H1 (cell line): Measurements from ENCODE around the gene ZNF18. TPM values are rescaled to one million over a fixed set of nuclear protein-coding genes. Genes with fewer than 3 reads are reported as not detected.

ENCODE experiments used
- CTCF ChIA-PET: fragments of 300-600 bp; sonication (Branson Sonifier 250); formaldehyde crosslinking; loops from one replicate; lab custom pipeline; 2021; ENCODE audit not compliant: partially characterized antibody; lab: Charles Lee
- POLR2A ChIA-PET: fragments of 300-600 bp; sonication (Branson Sonifier 250); formaldehyde crosslinking; loops from one replicate; lab custom pipeline; 2021; ENCODE audit warnings: inconsistent platforms; ENCODE audit not compliant: partially characterized antibody; lab: Charles Lee
- DNase-seq, 2 experiments: peaks; one replicate each; pipeline versions ENCODE4 v3.0.0 to v3.0.0-alpha.2; 2010 to 2022; ENCODE audit warnings: low spot score in 2 of 2, low read depth in 1 of 2, mixed read lengths in 1 of 2
- FAIRE-seq: peaks from 2 replicates; lab custom pipeline; 2011; peaks lifted over from hg19 to GRCh38; lab: Jason Lieb, UNC
- H2AFZ ChIP-seq: 2 replicates; pipeline ENCODE4 v1.8.1; 2012; ENCODE audit warnings: low read length, inconsistent platforms
- H2AK5ac ChIP-seq: 2 replicates; pipeline ENCODE4 v1.6.1; 2013; ENCODE audit warnings: low read depth, low read length
- H2BK120ac ChIP-seq: replicated peaks from 2 replicates; pipeline ENCODE3; 2013; ENCODE audit warnings: low read depth, low read length, inconsistent platforms
- H2BK12ac ChIP-seq: 2 replicates; pipeline ENCODE4 v1.6.1; 2013; ENCODE audit warnings: low read depth, low read length
- H2BK15ac ChIP-seq: 2 replicates; pipeline ENCODE4 v1.6.1; 2013; ENCODE audit warnings: low read length
- H2BK20ac ChIP-seq: 2 replicates; pipeline ENCODE4 v1.6.1; 2013; ENCODE audit warnings: low read length
- H2BK5ac ChIP-seq: 2 replicates; pipeline ENCODE4 v1.6.1; 2013; ENCODE audit warnings: low read depth, low read length
- H3K14ac ChIP-seq: 2 replicates; pipeline ENCODE4 v1.6.1; 2013; ENCODE audit warnings: inconsistent platforms; ENCODE audit not compliant: insufficient read length
- H3K18ac ChIP-seq: 2 replicates; pipeline ENCODE4 v1.6.1; 2013; ENCODE audit warnings: low read length; ENCODE audit errors: extremely low read depth
- H3K23ac ChIP-seq: 2 replicates; pipeline ENCODE4 v1.6.1; 2013; ENCODE audit warnings: inconsistent platforms; ENCODE audit not compliant: insufficient read length
- H3K23me2 ChIP-seq: 2 replicates; pipeline ENCODE4 v1.6.1; 2013; ENCODE audit warnings: low read depth, low read length
- H3K27ac ChIP-seq: 2 replicates; pipeline ENCODE4 v1.6.1; 2011; ENCODE audit warnings: low read depth, low read length, inconsistent platforms
- H3K27me3 ChIP-seq, 4 experiments: replicated peaks in 1 of 4; 1 replicate in 1 of 4; 2 replicates in 3 of 4; pipeline versions ENCODE4 v1.6.1 to v1.8.1; 2011 to 2013; ENCODE audit warnings: low read length in 3 of 4, mild to moderate bottlenecking in 3 of 4, inconsistent platforms in 2 of 4, mixed read lengths in 2 of 4, moderate library complexity in 1 of 4; ENCODE audit not compliant: control insufficient read depth in 3 of 4, insufficient read depth in 3 of 4; ENCODE audit errors: extremely low read depth in 1 of 4
- H3K36me3 ChIP-seq, 4 experiments: 2 replicates each; pipeline versions ENCODE4 v1.6.1 to v1.8.1; 2011 to 2013; ENCODE audit warnings: mild to moderate bottlenecking in 4 of 4, low read length in 3 of 4, moderate library complexity in 2 of 4, control low read depth in 1 of 4, inconsistent platforms in 1 of 4; ENCODE audit not compliant: insufficient read depth in 4 of 4, control insufficient read depth in 2 of 4
- H3K4ac ChIP-seq: replicated peaks from 2 replicates; pipeline ENCODE3; 2013; ENCODE audit warnings: low read length, low read depth, mixed read lengths, inconsistent platforms; ENCODE audit not compliant: insufficient read length
- H3K4me1 ChIP-seq, 4 experiments: replicated peaks in 1 of 4; 1 replicate in 1 of 4; 2 replicates in 3 of 4; pipeline versions ENCODE4 v1.6.1 to v1.8.1; 2011 to 2013; ENCODE audit warnings: low read length in 3 of 4, inconsistent platforms in 2 of 4, mixed read lengths in 1 of 4; ENCODE audit not compliant: insufficient read depth in 4 of 4, control insufficient read depth in 3 of 4
- H3K4me2 ChIP-seq, 2 experiments: 2 replicates each; pipeline versions ENCODE4 v1.6.1 to v1.8.1; 2011 to 2013; ENCODE audit warnings: low read depth in 2 of 2, low read length in 2 of 2, control low read depth in 1 of 2, inconsistent platforms in 1 of 2, mild to moderate bottlenecking in 1 of 2; ENCODE audit not compliant: insufficient read depth in 1 of 2
- H3K4me3 ChIP-seq, 4 experiments: fragments of 200-600, 300-600 bp in 1 of 4; sonication (generic), shearing (Covaris generic), sonication (Bioruptor Twin) in 1 of 4; 2 replicates each; pipeline versions ENCODE4 v1.5.1 to v1.8.1; 2011 to 2016; ENCODE audit warnings: low read length in 4 of 4, low read depth in 3 of 4, control low read depth in 2 of 4, inconsistent platforms in 2 of 4, mild to moderate bottlenecking in 2 of 4, mixed read lengths in 1 of 4, moderate library complexity in 1 of 4; ENCODE audit not compliant: insufficient read depth in 2 of 4; ENCODE audit errors: extremely low read depth in 1 of 4
- H3K56ac ChIP-seq: replicated peaks from 2 replicates; pipeline ENCODE3; 2013; ENCODE audit warnings: low read depth, mild to moderate bottlenecking, mixed read lengths, low read length, inconsistent platforms; ENCODE audit not compliant: insufficient read length
- H3K79me1 ChIP-seq: 2 replicates; pipeline ENCODE4 v1.6.1; 2013; ENCODE audit warnings: low read depth, low read length, control low read depth
- H3K79me2 ChIP-seq, 2 experiments: 2 replicates each; pipeline versions ENCODE4 v1.6.1 to v1.8.1; 2012 to 2013; ENCODE audit warnings: low read length in 2 of 2, mild to moderate bottlenecking in 2 of 2, inconsistent platforms in 1 of 2; ENCODE audit not compliant: insufficient read depth in 2 of 2, control insufficient read depth in 1 of 2
- H3K9ac ChIP-seq, 4 experiments: replicated peaks in 1 of 4; 1 replicate in 1 of 4; 2 replicates in 3 of 4; pipeline versions ENCODE4 v1.6.1 to v1.8.1; 2011 to 2013; ENCODE audit warnings: low read depth in 3 of 4, low read length in 3 of 4, control low read depth in 2 of 4, mild to moderate bottlenecking in 2 of 4, moderate library complexity in 2 of 4, inconsistent platforms in 1 of 4; ENCODE audit errors: extremely low read depth in 1 of 4
- H3K9me3 ChIP-seq, 2 experiments: 2 replicates each; pipeline versions ENCODE4 v1.6.1 to v1.8.1; 2012 to 2013; ENCODE audit warnings: mild to moderate bottlenecking in 2 of 2, moderate library complexity in 2 of 2, control low read depth in 1 of 2, inconsistent platforms in 1 of 2, low read depth in 1 of 2, low read length in 1 of 2, mixed read lengths in 1 of 2; ENCODE audit not compliant: insufficient read depth in 2 of 2
- H4K20me1 ChIP-seq, 2 experiments: replicated peaks in 1 of 2; 2 replicates each; pipeline versions ENCODE3 to v1.8.1; 2011 to 2013; ENCODE audit warnings: inconsistent platforms in 2 of 2, low read length in 2 of 2, mild to moderate bottlenecking in 1 of 2; ENCODE audit not compliant: insufficient read depth in 2 of 2, control insufficient read depth in 1 of 2
- H4K5ac ChIP-seq: 2 replicates; pipeline ENCODE4 v1.6.1; 2013; ENCODE audit warnings: low read length, low read depth, mixed read lengths, inconsistent platforms; ENCODE audit not compliant: insufficient read length
- H4K8ac ChIP-seq: 2 replicates; pipeline ENCODE4 v1.8.0; 2013; ENCODE audit warnings: mild to moderate bottlenecking, moderate library complexity, low read length, inconsistent platforms; ENCODE audit not compliant: insufficient read depth; ENCODE audit errors: extremely low read depth
- H4K91ac ChIP-seq: replicated peaks from 2 replicates; pipeline ENCODE3; 2013; ENCODE audit warnings: low read length, mixed read lengths, inconsistent platforms; ENCODE audit not compliant: insufficient read length
- ATF2 ChIP-seq: IDR thresholded peaks from 2 replicates; pipeline ENCODE4 v1.6.1; 2012; ENCODE audit warnings: low read length, inconsistent platforms
- BRCA1 ChIP-seq: IDR thresholded peaks from 2 replicates; pipeline ENCODE4 v1.6.1; 2012; ENCODE audit warnings: low read depth, low read length, improper control_type of control experiment
- CREB1 ChIP-seq: IDR thresholded peaks from 2 replicates; pipeline ENCODE4 v1.6.1; 2012; ENCODE audit warnings: inconsistent platforms
- CTBP2 ChIP-seq: IDR thresholded peaks from 2 replicates; pipeline ENCODE4 v1.7.0; 2011; ENCODE audit warnings: borderline replicate concordance, mild to moderate bottlenecking, moderate library complexity, mixed read lengths, low read length; ENCODE audit not compliant: insufficient read depth, insufficient read length
- EZH2 ChIP-seq: fragments of 200-600 bp; sonication (generic); IDR thresholded peaks from 2 replicates; pipeline ENCODE4 v1.7.1; 2012; ENCODE audit warnings: low read depth, mild to moderate bottlenecking, moderate library complexity, low read length, inconsistent platforms; ENCODE audit not compliant: severe bottlenecking
- FOSL1 ChIP-seq: IDR thresholded peaks from 2 replicates; pipeline ENCODE4 v1.6.1; 2011; ENCODE audit warnings: mild to moderate bottlenecking, low read depth, low read length, moderate library complexity; ENCODE audit not compliant: insufficient read depth
- MAFK ChIP-seq: IDR thresholded peaks from 2 replicates; pipeline ENCODE4 v1.6.1; 2012; ENCODE audit warnings: low read depth, mild to moderate bottlenecking, improper control_type of control experiment, low read length
- NANOG ChIP-seq: IDR thresholded peaks from 2 replicates; pipeline ENCODE4 v1.6.1; 2011; ENCODE audit warnings: low read length, low read depth, mild to moderate bottlenecking, inconsistent platforms; ENCODE audit not compliant: insufficient read depth, poor library complexity, severe bottlenecking
- NRF1 ChIP-seq: IDR thresholded peaks from 2 replicates; pipeline ENCODE4 v1.6.1; 2011; ENCODE audit warnings: mild to moderate bottlenecking, low read depth, low read length, improper control_type of control experiment
- POLR2A ChIP-seq, 2 experiments: IDR thresholded peaks; 1 replicate in 1 of 2; 2 replicates in 1 of 2; pipeline ENCODE4 v1.6.1; 2011; ENCODE audit warnings: low read depth in 2 of 2, low read length in 2 of 2, mild to moderate bottlenecking in 2 of 2; ENCODE audit errors: control extremely low read depth in 1 of 2
- SP4 ChIP-seq: IDR thresholded peaks from 2 replicates; pipeline ENCODE4 v1.6.1; 2012; ENCODE audit warnings: low read length, inconsistent platforms
- SUZ12 ChIP-seq: fragments of 200-600 bp; sonication (generic); IDR thresholded peaks from 2 replicates; pipeline ENCODE4 v1.6.1; 2012; ENCODE audit warnings: mild to moderate bottlenecking, inconsistent platforms, low read length, moderate library complexity, mixed read lengths
- TEAD4 ChIP-seq: IDR thresholded peaks from 2 replicates; pipeline ENCODE4 v1.6.1; 2012; ENCODE audit warnings: low read depth, low read length, inconsistent platforms, mixed read lengths
- WGBS, 2 experiments: shearing (Covaris generic) in 1 of 2; methylation state at CpG; one replicate each; pipeline versions ENCODE4 v1.1.6 to v1.1.7; 2013 to 2015; ENCODE audit warnings: low lambda C conversion rate in 2 of 2, mixed read lengths in 2 of 2, inconsistent platforms in 1 of 2, low coverage in 1 of 2, missing lambda C conversion rate in 1 of 2; ENCODE audit not compliant: insufficient replicate concordance in 2 of 2, insufficient coverage in 1 of 2, insufficient read length in 1 of 2; ENCODE audit errors: extremely low coverage in 1 of 2, missing lambda C conversion rate in 1 of 2; 5-methylcytosine and 5-hydroxymethylcytosine counted together
- polyA plus RNA-seq, 7 experiments: library from polyadenylated mRNA; depleted of rRNA in 3 of 7; stranded (reverse) in 5 of 7; unstranded in 2 of 7; fragments of >200 nt in 5 of 7; fragments of 200-250 nt in 2 of 7; gene quantifications; 1 replicate in 5 of 7; 2 replicates in 1 of 7; 4 replicates in 1 of 7; pipeline versions ENCODE4 v1.2.1 to v1.2.3, GENCODE V29; 2011 to 2013; ENCODE audit warnings: missing spikeins in 2 of 7, mixed read lengths in 2 of 7
- total RNA-seq: library from RNA; stranded (reverse); fragmentation: NEBNext Ultra II Directional; extraction: Animal tissue kit (Norgen Biotek cat#: 25700); gene quantifications from 2 replicates; pipeline ENCODE4 v1.2.1, GENCODE V29; 2021

Gene ZNF18
- total and polyA plus RNA-seq, 2 of the 8 experiments (the other 6 are each of a cell fraction or from before 2014, with no cell fraction given), result 3.0 to 9.9 TPM

- H3K4me3 ChIP-seq, result peak overlapping the region; percentile 75 to 90 (median 80)
- FAIRE-seq, result no peak
- no peak for DNase-seq
- peak overlapping the region in 3 of 4 experiments; percentile 90 to 96 (median 91); a peak in 6 of 7 replicates for H3K9ac ChIP-seq
- H3K23me2 ChIP-seq, result peaks cover 7% of the 10 kb centered on the region
- peak overlapping the region; percentile 71; the same call in 1 of the 2 replicates for H2AK5ac ChIP-seq
- WGBS, 2 experiments, result 65% methylated on average over 4 of the region's 4 CpGs; no CpG with 5 or more reads in 1 of the 2 experiments
- H3K23ac ChIP-seq, result no peak overlapping the region
- peak overlapping the region; percentile 76 for H4K91ac ChIP-seq
- no peak overlapping the region for H3K56ac ChIP-seq
- peak overlapping the region; percentile 81 to 99 for H3K4me2 ChIP-seq
- H4K20me1 ChIP-seq, result no peaks in the 10 kb centered on the region
- peak overlapping the region; percentile 3 for H3K4ac ChIP-seq
- no peaks in the 10 kb centered on the region for H3K36me3 ChIP-seq
- no peak for TF ChIP-seq SP4
- no peak for TF ChIP-seq NRF1
- TF ChIP-seq ATF2, result no peak
- TF ChIP-seq NANOG, result no peak
- TF ChIP-seq BRCA1, result no peak
- no peak for TF ChIP-seq FOSL1
- no peak for TF ChIP-seq POLR2A (IDR thresholded peaks at IDR 0.05; ENCODE audit: control extremely low read depth in 1 of 2, low read depth in 2 of 2, low read length in 2 of 2)
- no peak for TF ChIP-seq CREB1
- TF ChIP-seq EZH2, result no peak
- TF ChIP-seq TEAD4, result no peak
- no peak for TF ChIP-seq SUZ12
- no peak for TF ChIP-seq MAFK
- TF ChIP-seq CTBP2, result no peak
- H2BK15ac ChIP-seq, result peak overlapping the region; percentile 97
- peak overlapping the region; percentile 89; the same call in 1 of the 2 replicates for H4K8ac ChIP-seq
- H2BK120ac ChIP-seq, result no peak overlapping the region
- no peaks in the 10 kb centered on the region for H3K27me3 ChIP-seq
- H3K4me1 ChIP-seq, result 0 out of 7 replicates have a peak, but pooled peaks cover 0 to 4% (median under 1%) of the 10 kb centered on the region in 4 experiments
- peak overlapping the region; percentile 48 for H4K5ac ChIP-seq
- H3K18ac ChIP-seq, result peak overlapping the region; percentile 93
- H2BK20ac ChIP-seq, result 0 out of 2 replicates have a peak overlapping the region, but pooled peaks have one; percentile 56
- peak overlapping the region; percentile 90 for H3K27ac ChIP-seq
- peak overlapping the region; percentile 95 for H2AFZ ChIP-seq
- H3K79me2 ChIP-seq, result 0 out of 4 replicates have a peak, but pooled peaks cover 0 to 6% of the 10 kb centered on the region in 2 experiments
- H2BK5ac ChIP-seq, result peak overlapping the region; percentile 96
- H3K9me3 ChIP-seq, result no peaks in the 10 kb centered on the region
- H3K14ac ChIP-seq, result no peak overlapping the region
- peak overlapping the region; percentile 95; the same call in 1 of the 2 replicates for H2BK12ac ChIP-seq
- ChIA-PET CTCF (interaction anchor here (0.6 to 2.6 kb wide), 5 partner anchors 9 to 29 kb away, joined by 3 to 14 read pairs (median 4); no protein-coding TSS in a partner anchor), POLR2A (interaction anchor here (0.7 to 3.4 kb wide), 16 partner anchors 9 to 1429 kb away, joined by 3 to 49 read pairs (median 6); partner anchors contain the start of gene MAP2K4)
- H3K79me1 ChIP-seq, result no peaks in the 10 kb centered on the region
Measured at GRCh38 chr17:11997972-11998233, 628 bp upstream of the ZNF18 start.
